HEK293 (cell line): ENCODE measurements around the gene ARTN.
A peak's percentile ranks its signal among the peaks of the same experiment; 100 is the strongest.

Experiments
- BCL11B ChIP-seq: fragments of 450-650 bp; formaldehyde crosslinking; IDR thresholded peaks from 2 replicates; pipeline ENCODE4 v1.5.1; 2016; ENCODE audit warnings: low read depth, missing biosample characterization, missing genetic modification characterization
- WT1 ChIP-seq: fragments of 450-650 bp; formaldehyde crosslinking; IDR thresholded peaks from 2 replicates; pipeline ENCODE4 v1.5.1; 2016; ENCODE audit warnings: missing biosample characterization, missing genetic modification characterization
- ZEB2 ChIP-seq: fragments of 450-650 bp; formaldehyde crosslinking; IDR thresholded peaks from 2 replicates; pipeline ENCODE4 v1.5.1; 2016; ENCODE audit warnings: missing biosample characterization, missing genetic modification characterization
- ZFP3 ChIP-seq: fragments of 450-650 bp; formaldehyde crosslinking; IDR thresholded peaks from 2 replicates; pipeline ENCODE4 v1.5.1; 2016; ENCODE audit warnings: low read depth, missing biosample characterization, missing genetic modification characterization
- ZFP41 ChIP-seq: fragments of 450-650 bp; formaldehyde crosslinking; IDR thresholded peaks from 2 replicates; pipeline ENCODE4 v1.5.1; 2016; ENCODE audit warnings: missing biosample characterization, missing genetic modification characterization, borderline replicate concordance
- ZIC2 ChIP-seq: fragments of 450-650 bp; formaldehyde crosslinking; IDR thresholded peaks from 2 replicates; pipeline ENCODE4 v1.5.1; 2016; ENCODE audit warnings: missing biosample characterization, missing genetic modification characterization
- ZNF10 ChIP-seq: fragments of 450-650 bp; formaldehyde crosslinking; IDR thresholded peaks from 2 replicates; pipeline ENCODE4 v1.5.1; 2017; ENCODE audit warnings: missing biosample characterization, missing genetic modification characterization
- ZNF404 ChIP-seq: fragments of 450-650 bp; formaldehyde crosslinking; IDR thresholded peaks from 2 replicates; pipeline ENCODE4 v1.5.1; 2017; ENCODE audit warnings: missing biosample characterization, missing genetic modification characterization
- ZNF423 ChIP-seq: fragments of 450-650 bp; formaldehyde crosslinking; IDR thresholded peaks from 2 replicates; pipeline ENCODE4 v1.5.1; 2016; ENCODE audit warnings: missing biosample characterization, missing genetic modification characterization
- ZNF521 ChIP-seq: fragments of 450-650 bp; formaldehyde crosslinking; IDR thresholded peaks from 2 replicates; pipeline ENCODE4 v1.5.1; 2017; ENCODE audit warnings: missing biosample characterization, mild to moderate bottlenecking, missing genetic modification characterization
- ZNF747 ChIP-seq: fragments of 450-650 bp; formaldehyde crosslinking; IDR thresholded peaks from 2 replicates; pipeline ENCODE4 v1.5.1; 2016; ENCODE audit warnings: missing biosample characterization, missing genetic modification characterization
- ZNF830 ChIP-seq: fragments of 450-650 bp; IDR thresholded peaks from 2 replicates; pipeline ENCODE4 v1.5.0; 2018; ENCODE audit warnings: missing biosample characterization, missing genetic modification characterization, low read depth, mild to moderate bottlenecking, moderate library complexity
- ZSCAN23 ChIP-seq: fragments of 450-650 bp; formaldehyde crosslinking; IDR thresholded peaks from 2 replicates; pipeline ENCODE4 v1.5.1; 2016; ENCODE audit warnings: missing biosample characterization, missing genetic modification characterization
- TF ChIP-seq, protein P1 (sequence below): fragments of 450-650 bp; formaldehyde crosslinking; IDR thresholded peaks from 2 replicates; pipeline ENCODE4 v1.5.1; 2016; ENCODE audit warnings: missing biosample characterization, missing genetic modification characterization
- TF ChIP-seq, protein P2 (sequence below): fragments of 450-650 bp; formaldehyde crosslinking; conservative IDR thresholded peaks from 2 replicates; pipeline ENCODE4 v1.5.1; 2016; ENCODE audit warnings: low read depth, missing biosample characterization, missing genetic modification characterization
- TF ChIP-seq, protein P3 (sequence below): fragments of 450-650 bp; formaldehyde crosslinking; IDR thresholded peaks from 2 replicates; pipeline ENCODE4 v1.5.1; 2016; ENCODE audit warnings: missing biosample characterization, missing genetic modification characterization, low read depth
- TF ChIP-seq, protein P4 (sequence below): fragments of 450-650 bp; formaldehyde crosslinking; IDR thresholded peaks from 2 replicates; pipeline ENCODE4 v1.5.1; 2016; ENCODE audit warnings: missing biosample characterization, missing genetic modification characterization
- TF ChIP-seq, protein P5 (sequence below): fragments of 450-650 bp; formaldehyde crosslinking; IDR thresholded peaks from 2 replicates; pipeline ENCODE4 v1.5.1; 2017; ENCODE audit warnings: missing biosample characterization, missing genetic modification characterization

Gene ARTN

DNA sequence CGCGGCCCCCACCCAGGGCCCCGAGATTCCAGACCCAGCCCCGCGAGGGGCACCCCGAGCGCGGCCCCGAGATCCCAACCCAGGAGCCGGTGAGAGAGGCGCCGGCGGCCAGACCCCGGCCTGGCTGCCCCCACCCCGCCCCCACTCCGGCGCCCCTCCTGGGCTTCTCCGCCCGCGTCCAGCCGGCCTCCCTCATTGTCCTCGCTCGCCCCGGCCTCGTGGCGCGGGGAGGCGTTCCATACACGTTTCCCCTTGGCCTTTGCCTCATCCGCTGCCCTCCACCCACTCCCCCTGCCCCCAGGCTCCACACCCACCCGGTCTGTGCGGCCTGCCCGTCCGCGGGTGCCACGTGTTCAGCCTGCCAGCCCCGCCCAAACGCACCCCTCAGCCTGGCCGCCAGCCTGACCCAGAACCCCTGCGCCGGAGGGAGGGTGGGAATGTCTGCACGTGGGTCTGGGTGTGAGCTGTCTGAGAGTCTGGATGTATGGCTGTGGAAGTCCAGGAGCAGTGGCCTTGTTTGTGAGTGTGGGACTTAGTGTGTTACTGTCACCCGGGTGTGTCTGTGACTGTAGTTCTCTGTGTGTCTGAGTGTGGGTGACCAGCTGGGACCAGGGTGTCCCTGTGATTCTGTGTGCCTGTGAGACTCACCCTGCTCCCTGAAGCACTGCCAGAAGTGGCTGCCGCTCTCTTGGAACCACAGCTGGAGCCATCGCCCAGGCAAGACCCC is 46.1 kb downstream of the ARTN start (continued):
- TF ChIP-seq, protein P1, sequence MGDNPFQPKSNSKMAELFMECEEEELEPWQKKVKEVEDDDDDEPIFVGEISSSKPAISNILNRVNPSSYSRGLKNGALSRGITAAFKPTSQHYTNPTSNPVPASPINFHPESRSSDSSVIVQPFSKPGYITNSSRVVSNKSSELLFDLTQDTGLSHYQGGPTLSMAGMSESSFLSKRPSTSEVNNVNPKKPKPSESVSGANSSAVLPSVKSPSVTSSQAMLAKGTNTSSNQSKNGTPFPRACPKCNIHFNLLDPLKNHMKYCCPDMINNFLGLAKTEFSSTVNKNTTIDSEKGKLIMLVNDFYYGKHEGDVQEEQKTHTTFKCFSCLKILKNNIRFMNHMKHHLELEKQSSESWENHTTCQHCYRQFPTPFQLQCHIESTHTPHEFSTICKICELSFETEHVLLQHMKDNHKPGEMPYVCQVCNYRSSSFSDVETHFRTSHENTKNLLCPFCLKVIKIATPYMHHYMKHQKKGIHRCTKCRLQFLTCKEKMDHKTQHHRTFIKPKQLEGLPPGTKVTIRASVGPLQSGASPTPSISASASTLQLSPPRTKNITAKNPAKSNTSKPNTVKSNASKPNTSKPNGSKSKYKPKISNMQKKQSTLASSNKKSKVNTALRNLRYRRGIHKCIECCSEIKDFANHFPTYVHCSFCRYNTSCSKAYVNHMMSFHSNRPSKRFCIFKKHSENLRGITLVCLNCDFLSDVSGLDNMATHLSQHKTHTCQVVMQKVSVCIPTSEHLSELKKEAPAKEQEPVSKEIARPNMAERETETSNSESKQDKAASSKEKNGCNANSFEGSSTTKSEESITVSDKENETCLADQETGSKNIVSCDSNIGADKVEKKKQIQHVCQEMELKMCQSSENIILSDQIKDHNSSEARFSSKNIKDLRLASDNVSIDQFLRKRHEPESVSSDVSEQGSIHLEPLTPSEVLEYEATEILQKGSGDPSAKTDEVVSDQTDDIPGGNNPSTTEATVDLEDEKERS, result no peak
- no peak for TF ChIP-seq ZNF404
- TF ChIP-seq ZIC2 (tag by site-specific recombination), result no peak; the same call in 1 of the 2 replicates
- no peak for TF ChIP-seq ZNF423
- no peak for TF ChIP-seq ZFP41
- no peak for TF ChIP-seq ZNF10 (tag by site-specific recombination)
- TF ChIP-seq BCL11B (tag by site-specific recombination), result no peak
- no peak for TF ChIP-seq ZNF830
- TF ChIP-seq, protein P2, sequence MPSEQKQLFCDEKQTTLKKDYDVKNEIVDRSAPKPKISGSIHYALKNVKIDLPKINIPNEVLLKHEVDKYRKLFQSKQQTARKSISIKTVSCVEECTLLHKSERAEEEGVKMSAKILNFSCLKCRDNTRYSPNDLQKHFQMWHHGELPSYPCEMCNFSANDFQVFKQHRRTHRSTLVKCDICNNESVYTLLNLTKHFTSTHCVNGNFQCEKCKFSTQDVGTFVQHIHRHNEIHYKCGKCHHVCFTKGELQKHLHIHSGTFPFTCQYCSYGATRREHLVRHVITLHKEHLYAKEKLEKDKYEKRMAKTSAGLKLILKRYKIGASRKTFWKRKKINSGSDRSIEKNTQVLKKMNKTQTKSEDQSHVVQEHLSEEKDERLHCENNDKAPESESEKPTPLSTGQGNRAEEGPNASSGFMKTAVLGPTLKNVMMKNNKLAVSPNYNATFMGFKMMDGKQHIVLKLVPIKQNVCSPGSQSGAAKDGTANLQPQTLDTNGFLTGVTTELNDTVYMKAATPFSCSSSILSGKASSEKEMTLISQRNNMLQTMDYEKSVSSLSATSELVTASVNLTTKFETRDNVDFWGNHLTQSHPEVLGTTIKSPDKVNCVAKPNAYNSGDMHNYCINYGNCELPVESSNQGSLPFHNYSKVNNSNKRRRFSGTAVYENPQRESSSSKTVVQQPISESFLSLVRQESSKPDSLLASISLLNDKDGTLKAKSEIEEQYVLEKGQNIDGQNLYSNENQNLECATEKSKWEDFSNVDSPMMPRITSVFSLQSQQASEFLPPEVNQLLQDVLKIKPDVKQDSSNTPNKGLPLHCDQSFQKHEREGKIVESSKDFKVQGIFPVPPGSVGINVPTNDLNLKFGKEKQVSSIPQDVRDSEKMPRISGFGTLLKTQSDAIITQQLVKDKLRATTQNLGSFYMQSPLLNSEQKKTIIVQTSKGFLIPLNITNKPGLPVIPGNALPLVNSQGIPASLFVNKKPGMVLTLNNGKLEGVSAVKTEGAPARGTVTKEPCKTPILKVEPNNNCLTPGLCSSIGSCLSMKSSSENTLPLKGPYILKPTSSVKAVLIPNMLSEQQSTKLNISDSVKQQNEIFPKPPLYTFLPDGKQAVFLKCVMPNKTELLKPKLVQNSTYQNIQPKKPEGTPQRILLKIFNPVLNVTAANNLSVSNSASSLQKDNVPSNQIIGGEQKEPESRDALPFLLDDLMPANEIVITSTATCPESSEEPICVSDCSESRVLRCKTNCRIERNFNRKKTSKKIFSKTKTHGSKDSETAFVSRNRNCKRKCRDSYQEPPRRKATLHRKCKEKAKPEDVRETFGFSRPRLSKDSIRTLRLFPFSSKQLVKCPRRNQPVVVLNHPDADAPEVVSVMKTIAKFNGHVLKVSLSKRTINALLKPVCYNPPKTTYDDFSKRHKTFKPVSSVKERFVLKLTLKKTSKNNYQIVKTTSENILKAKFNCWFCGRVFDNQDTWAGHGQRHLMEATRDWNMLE, result no peak
- no peak for TF ChIP-seq ZFP3 (tag by site-specific recombination)
- TF ChIP-seq ZEB2 (tag by site-specific recombination), result peak; percentile 56; the same call in 1 of the 2 replicates
- TF ChIP-seq, protein P3, sequence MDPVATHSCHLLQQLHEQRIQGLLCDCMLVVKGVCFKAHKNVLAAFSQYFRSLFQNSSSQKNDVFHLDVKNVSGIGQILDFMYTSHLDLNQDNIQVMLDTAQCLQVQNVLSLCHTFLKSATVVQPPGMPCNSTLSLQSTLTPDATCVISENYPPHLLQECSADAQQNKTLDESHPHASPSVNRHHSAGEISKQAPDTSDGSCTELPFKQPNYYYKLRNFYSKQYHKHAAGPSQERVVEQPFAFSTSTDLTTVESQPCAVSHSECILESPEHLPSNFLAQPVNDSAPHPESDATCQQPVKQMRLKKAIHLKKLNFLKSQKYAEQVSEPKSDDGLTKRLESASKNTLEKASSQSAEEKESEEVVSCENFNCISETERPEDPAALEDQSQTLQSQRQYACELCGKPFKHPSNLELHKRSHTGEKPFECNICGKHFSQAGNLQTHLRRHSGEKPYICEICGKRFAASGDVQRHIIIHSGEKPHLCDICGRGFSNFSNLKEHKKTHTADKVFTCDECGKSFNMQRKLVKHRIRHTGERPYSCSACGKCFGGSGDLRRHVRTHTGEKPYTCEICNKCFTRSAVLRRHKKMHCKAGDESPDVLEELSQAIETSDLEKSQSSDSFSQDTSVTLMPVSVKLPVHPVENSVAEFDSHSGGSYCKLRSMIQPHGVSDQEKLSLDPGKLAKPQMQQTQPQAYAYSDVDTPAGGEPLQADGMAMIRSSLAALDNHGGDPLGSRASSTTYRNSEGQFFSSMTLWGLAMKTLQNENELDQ (tag by site-specific recombination), result no peak
- TF ChIP-seq, protein P4, sequence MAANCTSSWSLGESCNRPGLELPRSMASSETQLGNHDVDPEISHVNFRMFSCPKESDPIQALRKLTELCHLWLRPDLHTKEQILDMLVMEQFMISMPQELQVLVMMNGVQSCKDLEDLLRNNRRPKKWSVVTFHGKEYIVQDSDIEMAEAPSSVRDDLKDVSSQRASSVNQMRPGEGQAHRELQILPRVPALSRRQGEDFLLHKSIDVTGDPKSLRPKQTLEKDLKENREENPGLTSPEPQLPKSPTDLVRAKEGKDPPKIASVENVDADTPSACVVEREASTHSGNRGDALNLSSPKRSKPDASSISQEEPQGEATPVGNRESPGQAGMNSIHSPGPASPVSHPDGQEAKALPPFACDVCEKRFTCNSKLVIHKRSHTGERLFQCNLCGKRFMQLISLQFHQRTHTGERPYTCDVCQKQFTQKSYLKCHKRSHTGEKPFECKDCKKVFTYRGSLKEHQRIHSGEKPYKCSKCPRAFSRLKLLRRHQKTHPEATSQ, result no peak
- TF ChIP-seq ZSCAN23 (tag by site-specific recombination), result no peak
- TF ChIP-seq WT1 (tag by site-specific recombination), result no peak
- TF ChIP-seq ZNF521 (tag by site-specific recombination), result no peak
- TF ChIP-seq ZNF747 (tag by site-specific recombination), result no peak
- TF ChIP-seq, protein P5, sequence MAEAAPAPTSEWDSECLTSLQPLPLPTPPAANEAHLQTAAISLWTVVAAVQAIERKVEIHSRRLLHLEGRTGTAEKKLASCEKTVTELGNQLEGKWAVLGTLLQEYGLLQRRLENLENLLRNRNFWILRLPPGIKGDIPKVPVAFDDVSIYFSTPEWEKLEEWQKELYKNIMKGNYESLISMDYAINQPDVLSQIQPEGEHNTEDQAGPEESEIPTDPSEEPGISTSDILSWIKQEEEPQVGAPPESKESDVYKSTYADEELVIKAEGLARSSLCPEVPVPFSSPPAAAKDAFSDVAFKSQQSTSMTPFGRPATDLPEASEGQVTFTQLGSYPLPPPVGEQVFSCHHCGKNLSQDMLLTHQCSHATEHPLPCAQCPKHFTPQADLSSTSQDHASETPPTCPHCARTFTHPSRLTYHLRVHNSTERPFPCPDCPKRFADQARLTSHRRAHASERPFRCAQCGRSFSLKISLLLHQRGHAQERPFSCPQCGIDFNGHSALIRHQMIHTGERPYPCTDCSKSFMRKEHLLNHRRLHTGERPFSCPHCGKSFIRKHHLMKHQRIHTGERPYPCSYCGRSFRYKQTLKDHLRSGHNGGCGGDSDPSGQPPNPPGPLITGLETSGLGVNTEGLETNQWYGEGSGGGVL (tag by site-specific recombination), result peak; percentile 68; the same call in 1 of the 2 replicates
